HCT116 (cell line): Measurements from ENCODE around the gene ELF3.

Experiments
- ATF3 ChIP-seq: IDR thresholded peaks from 2 replicates; pipeline ENCODE4 v1.6.1; 2012
- CTCF ChIP-seq, 3 experiments: fragments of 200-600 bp in 1 of 3; sonication (generic) in 1 of 3; IDR thresholded peaks in 2 of 3; conservative IDR thresholded peaks in 1 of 3; 2 replicates each; pipeline ENCODE4 v1.5.1; 2012 to 2017; ENCODE audit warnings: low read depth in 2 of 3, low read length in 2 of 3, antibody characterized with exemption in 1 of 3, borderline replicate concordance in 1 of 3, control low read depth in 1 of 3, mild to moderate bottlenecking in 1 of 3, mixed read lengths in 1 of 3, mixed run types in 1 of 3, moderate library complexity in 1 of 3; ENCODE audit not compliant: insufficient read depth in 1 of 3
- EZH2 ChIP-seq: fragments of 200-600 bp; sonication (generic); IDR thresholded peaks from 2 replicates; pipeline ENCODE4 v1.6.1; 2017; ENCODE audit warnings: antibody characterized with exemption, mixed run types
- EZH2phosphoT487 ChIP-seq: fragments of 200-600 bp; IDR thresholded peaks from 2 replicates; pipeline ENCODE4 v1.6.1; 2018; ENCODE audit warnings: antibody characterized with exemption, borderline replicate concordance
- JUND ChIP-seq: IDR thresholded peaks from 2 replicates; pipeline ENCODE4 v1.6.1; 2012
- MAX ChIP-seq: IDR thresholded peaks from 2 replicates; pipeline ENCODE4 v1.6.1; 2012
- POLR2A ChIP-seq: IDR thresholded peaks from 2 replicates; pipeline ENCODE4 v1.7.0; 2011; ENCODE audit warnings: borderline replicate concordance; ENCODE audit not compliant: insufficient read depth, insufficient read length; ENCODE audit errors: extremely low read depth
- POLR2AphosphoS5 ChIP-seq: IDR thresholded peaks from 2 replicates; pipeline ENCODE4 v1.6.1; 2011; ENCODE audit warnings: mild to moderate bottlenecking, low read depth, low read length, moderate library complexity
- RAD21 ChIP-seq: IDR thresholded peaks from 2 replicates; pipeline ENCODE4 v1.6.1; 2012; ENCODE audit warnings: low read depth, mild to moderate bottlenecking
- SRF ChIP-seq: IDR thresholded peaks from 2 replicates; pipeline ENCODE4 v1.6.1; 2012; ENCODE audit warnings: low read depth
- YY1 ChIP-seq: IDR thresholded peaks from 2 replicates; pipeline ENCODE4 v1.6.1; 2011; ENCODE audit warnings: low read length, low read depth, moderate library complexity, mild to moderate bottlenecking; ENCODE audit not compliant: insufficient replicate concordance; ENCODE audit errors: extremely low read depth
- ZBTB33 ChIP-seq: IDR thresholded peaks from 2 replicates; pipeline ENCODE4 v1.6.1; 2011; ENCODE audit warnings: mild to moderate bottlenecking, low read length, moderate library complexity; ENCODE audit not compliant: insufficient replicate concordance; ENCODE audit errors: extremely low read depth
- ZFX ChIP-seq: fragments of 450-650 bp; IDR thresholded peaks from 2 replicates; pipeline ENCODE4 v1.6.1; 2017
- ZNF274 ChIP-seq: fragments of 200-500 bp; sonication (Bioruptor generic); IDR thresholded peaks from 2 replicates; pipeline ENCODE4 v1.6.1; 2014; ENCODE audit warnings: mild to moderate bottlenecking, low read depth, low read length, inconsistent platforms

GRCh38 chr1:202013603-202014002 lies 3.2 kb downstream of the ELF3 start:
- TF ChIP-seq CTCF (IDR thresholded peaks at IDR 0.05 in 2 of 3, conservative IDR thresholded peaks at IDR 0.05 in 1 of 3; ENCODE audit: borderline replicate concordance in 1 of 3, insufficient read depth in 1 of 3, low read depth in 2 of 3, low read length in 2 of 3) (no peak), EZH2 (no peak), MAX (no peak), POLR2AphosphoS5 (no peak; the same call in 1 of the 2 replicates), RAD21 (no peak), JUND (no peak), POLR2A (no peak), ZNF274 (no peak), ATF3 (no peak), EZH2phosphoT487 (no peak), YY1 (no peak), ZBTB33 (no peak), SRF (no peak), ZFX (no peak)
